ENCODE measurements around the gene ADSS1.

- no peak for TF ChIP-seq CTCF (IDR thresholded peaks at IDR 0.05; ENCODE audit: poor library complexity)
- TF ChIP-seq EZH2 (IDR thresholded peaks at IDR 0.05; ENCODE audit: borderline replicate concordance), result no peak
Observed at GRCh38 chr14:104767634-104767918, 43.5 kb downstream of the ADSS1 start.

Data from hepatocyte (in vitro differentiated cells).